ENCODE measurements around the gene EFCAB14. TPM values are rescaled to one million over a fixed set of nuclear protein-coding genes. Genes with fewer than 3 reads are reported as not detected.

Gene EFCAB14
- total RNA-seq, 1 donor from 2014 or later: 79.8 TPM

DNA sequence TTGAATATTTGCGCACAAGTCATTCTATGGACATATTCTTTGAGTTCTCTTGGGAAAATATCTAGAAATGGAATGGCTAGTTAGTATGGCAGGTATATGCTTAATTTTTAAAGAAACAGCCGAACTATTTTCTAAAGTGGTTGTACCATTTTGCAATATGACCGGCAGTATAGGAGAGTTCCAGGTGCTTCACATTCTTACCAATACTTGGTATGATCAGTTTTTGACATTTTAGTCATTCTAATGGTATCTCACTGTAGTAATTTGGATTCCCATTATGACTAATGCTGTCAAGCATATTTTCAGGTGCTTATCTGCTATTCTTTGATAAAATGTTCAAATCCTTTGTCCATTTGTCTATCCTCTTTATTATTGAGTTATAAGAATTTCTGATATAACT lies 71.3 kb downstream of the EFCAB14 start:
- DNase-seq (no peak), ATAC-seq (ENCODE audit: low read depth) (no peak)
- POLR2A ChIA-PET: no interaction called here
- Mint-ChIP-seq H3K4me1 (no peaks in the 10 kb centered on the region), H3K27ac (no peak overlapping the region), H3K27me3 (no peaks in the 10 kb centered on the region), H3K9me3 (peaks cover 5% of the 10 kb centered on the region), H3K4me3 (no peak overlapping the region), H3K36me3 (ENCODE audit: low read depth) (peaks cover 48% of the 10 kb centered on the region)
- TF ChIP-seq, protein P1, sequence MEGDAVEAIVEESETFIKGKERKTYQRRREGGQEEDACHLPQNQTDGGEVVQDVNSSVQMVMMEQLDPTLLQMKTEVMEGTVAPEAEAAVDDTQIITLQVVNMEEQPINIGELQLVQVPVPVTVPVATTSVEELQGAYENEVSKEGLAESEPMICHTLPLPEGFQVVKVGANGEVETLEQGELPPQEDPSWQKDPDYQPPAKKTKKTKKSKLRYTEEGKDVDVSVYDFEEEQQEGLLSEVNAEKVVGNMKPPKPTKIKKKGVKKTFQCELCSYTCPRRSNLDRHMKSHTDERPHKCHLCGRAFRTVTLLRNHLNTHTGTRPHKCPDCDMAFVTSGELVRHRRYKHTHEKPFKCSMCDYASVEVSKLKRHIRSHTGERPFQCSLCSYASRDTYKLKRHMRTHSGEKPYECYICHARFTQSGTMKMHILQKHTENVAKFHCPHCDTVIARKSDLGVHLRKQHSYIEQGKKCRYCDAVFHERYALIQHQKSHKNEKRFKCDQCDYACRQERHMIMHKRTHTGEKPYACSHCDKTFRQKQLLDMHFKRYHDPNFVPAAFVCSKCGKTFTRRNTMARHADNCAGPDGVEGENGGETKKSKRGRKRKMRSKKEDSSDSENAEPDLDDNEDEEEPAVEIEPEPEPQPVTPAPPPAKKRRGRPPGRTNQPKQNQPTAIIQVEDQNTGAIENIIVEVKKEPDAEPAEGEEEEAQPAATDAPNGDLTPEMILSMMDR (IDR thresholded peaks at IDR 0.05): no peak
- CTCF ChIA-PET: no interaction called here
- intact Hi-C loops (cut with micrococcal nuclease): no loop called here

- DNase-seq (no peak), ATAC-seq (ENCODE audit: low read depth) (no peak)
- no peaks in the 10 kb centered on the region for H3K27me3 Mint-ChIP-seq
- intact Hi-C loops (cut with micrococcal nuclease): no loop called here
- H3K36me3 Mint-ChIP-seq (ENCODE audit: low read depth): peaks cover 47% of the 10 kb centered on the region
- H3K4me1 Mint-ChIP-seq: no peaks in the 10 kb centered on the region
- H3K9me3 Mint-ChIP-seq: peaks cover 5% of the 10 kb centered on the region
- H3K27ac Mint-ChIP-seq: no peak overlapping the region
- ChIA-PET POLR2A (no interaction called here), CTCF (no interaction called here)
- no peak overlapping the region for H3K4me3 Mint-ChIP-seq
- TF ChIP-seq, protein P1 (IDR thresholded peaks at IDR 0.05): no peak
Measured at GRCh38 chr1:46646844-46647243, 72.1 kb downstream of the EFCAB14 start.

GRCh38 chr1:46646331-46646730 lies 72.6 kb downstream of the EFCAB14 start:
- Mint-ChIP-seq H3K4me1 (no peaks in the 10 kb centered on the region), H3K27ac (no peak overlapping the region), H3K27me3 (no peaks in the 10 kb centered on the region), H3K36me3 (ENCODE audit: low read depth) (peaks cover 48% of the 10 kb centered on the region), H3K9me3 (peaks cover 5% of the 10 kb centered on the region), H3K4me3 (no peak overlapping the region)
- TF ChIP-seq, protein P1 (IDR thresholded peaks at IDR 0.05): no peak
- ATAC-seq (ENCODE audit: low read depth): no peak
- CTCF ChIA-PET: no interaction called here
- no peak for DNase-seq
- intact Hi-C loops (cut with micrococcal nuclease): no loop called here
- POLR2A ChIA-PET: no interaction called here

DNA sequence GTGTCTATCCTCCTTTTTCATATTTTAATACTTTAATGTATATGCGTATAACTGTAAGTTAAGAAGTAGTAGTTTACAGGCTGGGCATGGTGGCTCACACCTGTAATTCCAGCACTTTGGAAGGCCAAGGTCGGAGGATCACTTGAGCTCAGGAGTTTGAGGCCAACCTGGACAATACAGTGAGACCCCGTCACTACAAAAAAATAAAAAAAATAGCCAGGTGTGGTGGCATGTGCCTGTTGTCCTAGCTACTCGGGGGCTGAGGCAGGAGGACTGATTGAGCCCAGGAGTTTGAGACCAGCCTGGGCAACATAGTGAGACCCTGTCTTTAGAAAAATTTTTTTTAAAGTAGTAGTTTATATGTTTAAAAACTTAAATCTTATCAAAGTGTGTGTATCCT lies 73.1 kb downstream of the EFCAB14 start:
- Mint-ChIP-seq H3K27me3 (no peaks in the 10 kb centered on the region), H3K4me3 (no peak overlapping the region), H3K36me3 (ENCODE audit: low read depth) (peaks cover 49% of the 10 kb centered on the region), H3K4me1 (no peaks in the 10 kb centered on the region), H3K27ac (no peak overlapping the region), H3K9me3 (peaks cover 5% of the 10 kb centered on the region)
- no peak for DNase-seq
- TF ChIP-seq, protein P1 (IDR thresholded peaks at IDR 0.05): no peak
- POLR2A ChIA-PET: no interaction called here
- CTCF ChIA-PET: no interaction called here
- ATAC-seq (ENCODE audit: low read depth): no peak
- intact Hi-C loops (cut with micrococcal nuclease): no loop called here

GRCh38 chr1:46643368-46643775 lies 75.5 kb downstream of the EFCAB14 start:
- DNase-seq (no peak), ATAC-seq (ENCODE audit: low read depth) (no peak)
- ChIA-PET POLR2A (no interaction called here), CTCF (no interaction called here)
- no peak overlapping the region for H3K27ac Mint-ChIP-seq
- no peak overlapping the region for H3K4me3 Mint-ChIP-seq
- no peaks in the 10 kb centered on the region for H3K27me3 Mint-ChIP-seq
- intact Hi-C loops (cut with micrococcal nuclease): no loop called here
- no peaks in the 10 kb centered on the region for H3K9me3 Mint-ChIP-seq
- peaks cover 37% of the 10 kb centered on the region for H3K36me3 Mint-ChIP-seq (ENCODE audit: low read depth)
- TF ChIP-seq, protein P1 (IDR thresholded peaks at IDR 0.05): no peak
- no peaks in the 10 kb centered on the region for H3K4me1 Mint-ChIP-seq
